HEK293 (cell line): ENCODE measurements around the gene SPACA7.

Experiments used
- CTCF ChIA-PET: fragments of 350-600 bp; formaldehyde crosslinking; extraction: SDS; loops from one replicate; lab custom pipeline; 2021; ENCODE audit warnings: antibody characterized with exemption; lab: Yijun Ruan, JAX
- POLR2A ChIA-PET: fragments of 300-600 bp; formaldehyde crosslinking; extraction: SDS; loops from one replicate; lab custom pipeline; 2020; ENCODE audit warnings: antibody characterized with exemption, inconsistent platforms; lab: Yijun Ruan, JAX
- H3K27ac ChIP-seq: fragments of 200-500 bp; sonication (Bioruptor generic); 2 replicates; pipeline ENCODE4 v1.5.1; 2014; ENCODE audit warnings: low read depth, low read length, control low read depth, inconsistent platforms; ENCODE audit errors: extremely low read depth
- H3K36me3 ChIP-seq, 2 experiments: fragments of 200-500 bp in 1 of 2; sonication (Bioruptor generic) in 1 of 2; 1 replicate in 1 of 2; 2 replicates in 1 of 2; pipeline ENCODE4 v1.5.1; 2014 to 2017; ENCODE audit warnings: inconsistent platforms in 2 of 2, low read length in 2 of 2; ENCODE audit not compliant: control insufficient read depth in 2 of 2, insufficient read depth in 1 of 2
- H3K4me1 ChIP-seq: fragments of 200-500 bp; sonication (Bioruptor generic); 2 replicates; pipeline ENCODE4 v1.5.1; 2014; ENCODE audit warnings: mild to moderate bottlenecking, low read length, inconsistent platforms; ENCODE audit not compliant: control insufficient read depth, insufficient read depth
- H3K4me3 ChIP-seq: 2 replicates; pipeline ENCODE4 v1.5.1; 2011; ENCODE audit warnings: low read depth, mild to moderate bottlenecking, control low read depth, low read length, moderate library complexity
- H3K9me3 ChIP-seq: fragments of 200-500 bp; sonication (Bioruptor generic); 2 replicates; pipeline ENCODE4 v1.5.1; 2014; ENCODE audit warnings: low read depth, low read length, inconsistent platforms; ENCODE audit not compliant: control insufficient read depth, insufficient read depth
- GLIS1 ChIP-seq: fragments of 450-650 bp; formaldehyde crosslinking; IDR thresholded peaks from 2 replicates; pipeline ENCODE4 v1.5.1; 2016; ENCODE audit warnings: missing biosample characterization, missing genetic modification characterization
- HOXA7 ChIP-seq: sonication (generic); formaldehyde crosslinking; IDR thresholded peaks from 2 replicates; pipeline ENCODE4 v1.8.1; 2022; ENCODE audit warnings: missing genetic modification reagents, borderline replicate concordance
- KLF16 ChIP-seq: fragments of 450-650 bp; formaldehyde crosslinking; IDR thresholded peaks from 2 replicates; pipeline ENCODE4 v1.5.1; 2017; ENCODE audit warnings: missing biosample characterization, missing genetic modification characterization
- PRDM10 ChIP-seq: fragments of 450-650 bp; formaldehyde crosslinking; IDR thresholded peaks from 2 replicates; pipeline ENCODE4 v1.5.1; 2016; ENCODE audit warnings: missing biosample characterization, missing genetic modification characterization
- SCRT1 ChIP-seq: fragments of 450-650 bp; formaldehyde crosslinking; IDR thresholded peaks from 2 replicates; pipeline ENCODE4 v1.5.1; 2016; ENCODE audit warnings: missing biosample characterization, missing genetic modification characterization, borderline replicate concordance
- SCRT2 ChIP-seq: fragments of 450-650 bp; formaldehyde crosslinking; IDR thresholded peaks from 2 replicates; pipeline ENCODE4 v1.5.1; 2016; ENCODE audit warnings: missing biosample characterization, missing genetic modification characterization
- ZBTB48 ChIP-seq: fragments of 450-650 bp; formaldehyde crosslinking; IDR thresholded peaks from 2 replicates; pipeline ENCODE4 v1.5.1; 2016; ENCODE audit warnings: missing biosample characterization, missing genetic modification characterization
- ZNF138 ChIP-seq: fragments of 450-650 bp; formaldehyde crosslinking; IDR thresholded peaks from 2 replicates; pipeline ENCODE4 v1.5.1; 2016; ENCODE audit warnings: missing biosample characterization, missing genetic modification characterization, borderline replicate concordance
- ZNF169 ChIP-seq: fragments of 450-650 bp; formaldehyde crosslinking; IDR thresholded peaks from 2 replicates; pipeline ENCODE4 v1.5.1; 2016; ENCODE audit warnings: missing biosample characterization, missing genetic modification characterization
- ZNF175 ChIP-seq: fragments of 450-650 bp; formaldehyde crosslinking; IDR thresholded peaks from 2 replicates; pipeline ENCODE4 v1.5.1; 2016; ENCODE audit warnings: missing biosample characterization, missing genetic modification characterization
- ZNF223 ChIP-seq: fragments of 450-650 bp; formaldehyde crosslinking; IDR thresholded peaks from 2 replicates; pipeline ENCODE4 v1.5.1; 2016; ENCODE audit warnings: missing biosample characterization, missing genetic modification characterization
- ZNF248 ChIP-seq: fragments of 450-650 bp; formaldehyde crosslinking; IDR thresholded peaks from 2 replicates; pipeline ENCODE4 v1.5.1; 2017; ENCODE audit warnings: missing biosample characterization, missing genetic modification characterization
- ZNF292 ChIP-seq: fragments of 450-650 bp; formaldehyde crosslinking; IDR thresholded peaks from 2 replicates; pipeline ENCODE4 v1.5.1; 2016; ENCODE audit warnings: low read depth, missing biosample characterization, missing genetic modification characterization, borderline replicate concordance
- ZNF335 ChIP-seq: fragments of 450-650 bp; formaldehyde crosslinking; conservative IDR thresholded peaks from 2 replicates; pipeline ENCODE4 v1.5.1; 2016; ENCODE audit warnings: missing biosample characterization, missing genetic modification characterization
- ZNF394 ChIP-seq: fragments of 450-650 bp; formaldehyde crosslinking; IDR thresholded peaks from 2 replicates; pipeline ENCODE4 v1.5.1; 2016; ENCODE audit warnings: missing biosample characterization, missing genetic modification characterization, mild to moderate bottlenecking, moderate library complexity, borderline replicate concordance
- ZNF416 ChIP-seq: fragments of 450-650 bp; formaldehyde crosslinking; IDR thresholded peaks from 2 replicates; pipeline ENCODE4 v1.5.1; 2016; ENCODE audit warnings: missing biosample characterization, missing genetic modification characterization
- ZNF426 ChIP-seq: fragments of 450-650 bp; formaldehyde crosslinking; IDR thresholded peaks from 2 replicates; pipeline ENCODE4 v1.5.1; 2017; ENCODE audit warnings: missing biosample characterization, missing genetic modification characterization, mild to moderate bottlenecking, inconsistent platforms, moderate library complexity
- ZNF501 ChIP-seq: fragments of 450-650 bp; formaldehyde crosslinking; IDR thresholded peaks from 2 replicates; pipeline ENCODE4 v1.5.1; 2016; ENCODE audit warnings: missing biosample characterization, missing genetic modification characterization
- ZNF510 ChIP-seq: fragments of 450-650 bp; formaldehyde crosslinking; IDR thresholded peaks from 2 replicates; pipeline ENCODE4 v1.5.1; 2018; ENCODE audit warnings: mild to moderate bottlenecking, missing genetic modification characterization, missing biosample characterization; ENCODE audit not compliant: insufficient replicate concordance
- ZNF555 ChIP-seq: fragments of 450-650 bp; formaldehyde crosslinking; conservative IDR thresholded peaks from 2 replicates; pipeline ENCODE4 v1.5.1; 2017; ENCODE audit warnings: missing biosample characterization, mild to moderate bottlenecking, missing genetic modification characterization, inconsistent platforms
- ZNF558 ChIP-seq: fragments of 450-650 bp; formaldehyde crosslinking; IDR thresholded peaks from 2 replicates; pipeline ENCODE4 v1.5.1; 2016; ENCODE audit warnings: missing biosample characterization, missing genetic modification characterization
- ZNF626 ChIP-seq: fragments of 450-650 bp; sonication (Bioruptor Pico); formaldehyde crosslinking; IDR thresholded peaks from 2 replicates; pipeline ENCODE4 v1.5.1; 2018; ENCODE audit warnings: missing biosample characterization, missing genetic modification characterization, inconsistent platforms
- ZNF664 ChIP-seq: fragments of 450-650 bp; formaldehyde crosslinking; IDR thresholded peaks from 2 replicates; pipeline ENCODE4 v1.5.1; 2016; ENCODE audit warnings: missing biosample characterization, missing genetic modification characterization
- ZNF843 ChIP-seq: fragments of 450-650 bp; formaldehyde crosslinking; IDR thresholded peaks from 2 replicates; pipeline ENCODE4 v1.5.1; 2016; ENCODE audit warnings: missing biosample characterization, missing genetic modification characterization
- ZSCAN4 ChIP-seq: fragments of 450-650 bp; formaldehyde crosslinking; IDR thresholded peaks from 2 replicates; pipeline ENCODE4 v1.5.1; 2017; ENCODE audit warnings: missing biosample characterization, missing genetic modification characterization
- TF ChIP-seq, protein P1 (sequence below): fragments of 450-650 bp; formaldehyde crosslinking; IDR thresholded peaks from 2 replicates; pipeline ENCODE4 v1.5.1; 2016; ENCODE audit warnings: missing biosample characterization, missing genetic modification characterization, low read depth
- TF ChIP-seq, protein P2 (sequence below): fragments of 450-650 bp; IDR thresholded peaks from 2 replicates; pipeline ENCODE4 v1.5.1; 2018; ENCODE audit warnings: missing biosample characterization, mild to moderate bottlenecking, missing genetic modification characterization
- TF ChIP-seq, protein P3 (sequence below): fragments of 450-650 bp; formaldehyde crosslinking; IDR thresholded peaks from 2 replicates; pipeline ENCODE4 v1.5.1; 2016; ENCODE audit warnings: missing biosample characterization, missing genetic modification characterization

SPACA7 gene

DNA sequence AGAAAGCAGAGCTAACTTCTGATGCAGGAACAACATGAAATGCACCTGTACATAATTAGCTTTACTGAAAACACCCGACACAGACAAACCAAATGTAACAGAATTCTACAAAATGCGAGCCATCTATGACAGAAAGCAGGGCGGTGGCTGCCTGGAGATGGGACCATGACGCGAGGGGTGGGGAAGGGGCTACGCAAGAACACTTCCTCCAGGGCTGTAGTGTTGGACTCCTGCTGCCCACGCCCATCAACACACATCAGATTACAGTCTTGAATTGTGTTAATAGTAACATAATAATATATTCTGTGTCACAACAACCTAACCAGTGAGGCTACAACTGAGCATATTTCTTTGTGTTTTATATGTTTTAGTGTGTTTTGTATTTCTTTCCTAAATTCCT lies 103.2 kb downstream of the SPACA7 start:
- no peak overlapping the region for H3K27ac ChIP-seq
- CTCF ChIA-PET = no interaction called here
- H3K9me3 ChIP-seq = no peaks in the 10 kb centered on the region
- no peaks in the 10 kb centered on the region for H3K36me3 ChIP-seq
- H3K4me3 ChIP-seq = no peak overlapping the region
- no peaks in the 10 kb centered on the region for H3K4me1 ChIP-seq
- POLR2A ChIA-PET = no interaction called here
- TF ChIP-seq HOXA7 (CRISPR knock-in tag) = no peak
- TF ChIP-seq ZNF843 (tag by site-specific recombination) = no peak
- no peak for TF ChIP-seq PRDM10
- no peak for TF ChIP-seq ZNF169
- TF ChIP-seq, protein P1, sequence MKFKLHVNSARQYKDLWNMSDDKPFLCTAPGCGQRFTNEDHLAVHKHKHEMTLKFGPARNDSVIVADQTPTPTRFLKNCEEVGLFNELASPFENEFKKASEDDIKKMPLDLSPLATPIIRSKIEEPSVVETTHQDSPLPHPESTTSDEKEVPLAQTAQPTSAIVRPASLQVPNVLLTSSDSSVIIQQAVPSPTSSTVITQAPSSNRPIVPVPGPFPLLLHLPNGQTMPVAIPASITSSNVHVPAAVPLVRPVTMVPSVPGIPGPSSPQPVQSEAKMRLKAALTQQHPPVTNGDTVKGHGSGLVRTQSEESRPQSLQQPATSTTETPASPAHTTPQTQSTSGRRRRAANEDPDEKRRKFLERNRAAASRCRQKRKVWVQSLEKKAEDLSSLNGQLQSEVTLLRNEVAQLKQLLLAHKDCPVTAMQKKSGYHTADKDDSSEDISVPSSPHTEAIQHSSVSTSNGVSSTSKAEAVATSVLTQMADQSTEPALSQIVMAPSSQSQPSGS (tag by site-specific recombination) = no peak
- TF ChIP-seq ZNF426 (tag by site-specific recombination) = no peak
- TF ChIP-seq ZNF292 (tag by site-specific recombination) = no peak
- TF ChIP-seq ZNF335 (tag by site-specific recombination) = no peak
- TF ChIP-seq SCRT1 (tag by site-specific recombination) = no peak
- TF ChIP-seq ZNF394 = no peak
- no peak for TF ChIP-seq ZNF138
- TF ChIP-seq ZNF664 (tag by site-specific recombination) = no peak
- no peak for TF ChIP-seq ZNF501
- TF ChIP-seq ZNF248 (tag by site-specific recombination) = no peak
- no peak for TF ChIP-seq ZBTB48 (tag by site-specific recombination)
- TF ChIP-seq, protein P2, sequence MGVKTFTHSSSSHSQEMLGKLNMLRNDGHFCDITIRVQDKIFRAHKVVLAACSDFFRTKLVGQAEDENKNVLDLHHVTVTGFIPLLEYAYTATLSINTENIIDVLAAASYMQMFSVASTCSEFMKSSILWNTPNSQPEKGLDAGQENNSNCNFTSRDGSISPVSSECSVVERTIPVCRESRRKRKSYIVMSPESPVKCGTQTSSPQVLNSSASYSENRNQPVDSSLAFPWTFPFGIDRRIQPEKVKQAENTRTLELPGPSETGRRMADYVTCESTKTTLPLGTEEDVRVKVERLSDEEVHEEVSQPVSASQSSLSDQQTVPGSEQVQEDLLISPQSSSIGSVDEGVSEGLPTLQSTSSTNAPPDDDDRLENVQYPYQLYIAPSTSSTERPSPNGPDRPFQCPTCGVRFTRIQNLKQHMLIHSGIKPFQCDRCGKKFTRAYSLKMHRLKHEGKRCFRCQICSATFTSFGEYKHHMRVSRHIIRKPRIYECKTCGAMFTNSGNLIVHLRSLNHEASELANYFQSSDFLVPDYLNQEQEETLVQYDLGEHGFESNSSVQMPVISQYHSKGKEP = no peak
- TF ChIP-seq ZNF626 (tag by site-specific recombination) = no peak
- TF ChIP-seq ZNF175 (tag by site-specific recombination) = no peak
- TF ChIP-seq ZNF223 (tag by site-specific recombination) = no peak

GRCh38 chr13:112481458-112481857 lies 105.3 kb downstream of the SPACA7 start:
- ChIA-PET POLR2A (no interaction called here), CTCF (no interaction called here)
- Histone ChIP-seq H3K36me3 (peaks cover 0 to 7% of the 10 kb centered on the region in 2 experiments; a peak in 1 of 3 replicates), H3K27ac (no peak overlapping the region), H3K4me3 (no peak overlapping the region), H3K4me1 (no peaks in the 10 kb centered on the region), H3K9me3 (no peaks in the 10 kb centered on the region)
- TF ChIP-seq SCRT2 (tag by site-specific recombination) = no peak
- TF ChIP-seq KLF16 (tag by site-specific recombination) = no peak
- no peak for TF ChIP-seq ZSCAN4 (tag by site-specific recombination)
- TF ChIP-seq ZNF555 (tag by site-specific recombination) = no peak
- TF ChIP-seq ZNF558 (tag by site-specific recombination) = no peak
- TF ChIP-seq ZNF416 = no peak
- TF ChIP-seq, protein P3, sequence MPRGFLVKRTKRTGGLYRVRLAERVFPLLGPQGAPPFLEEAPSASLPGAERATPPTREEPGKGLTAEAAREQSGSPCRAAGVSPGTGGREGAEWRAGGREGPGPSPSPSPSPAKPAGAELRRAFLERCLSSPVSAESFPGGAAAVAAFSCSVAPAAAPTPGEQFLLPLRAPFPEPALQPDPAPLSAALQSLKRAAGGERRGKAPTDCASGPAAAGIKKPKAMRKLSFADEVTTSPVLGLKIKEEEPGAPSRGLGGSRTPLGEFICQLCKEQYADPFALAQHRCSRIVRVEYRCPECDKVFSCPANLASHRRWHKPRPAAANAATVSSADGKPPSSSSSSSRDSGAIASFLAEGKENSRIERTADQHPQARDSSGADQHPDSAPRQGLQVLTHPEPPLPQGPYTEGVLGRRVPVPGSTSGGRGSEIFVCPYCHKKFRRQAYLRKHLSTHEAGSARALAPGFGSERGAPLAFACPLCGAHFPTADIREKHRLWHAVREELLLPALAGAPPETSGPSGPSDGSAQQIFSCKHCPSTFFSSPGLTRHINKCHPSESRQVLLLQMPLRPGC (tag by site-specific recombination) = no peak
- TF ChIP-seq ZNF510 = no peak
- TF ChIP-seq ZNF169 = no peak
- no peak for TF ChIP-seq GLIS1
